HG03196 (cell line): Measurements from ENCODE around the gene ANKLE2.
"Not testable (repeated sequence)": the region's sequence is repeated elsewhere in the genome, so short reads cannot be mapped to it uniquely, and the experiment has no call there.

Source experiments
- ATAC-seq: cut with Tn5 transposase; IDR thresholded peaks from one replicate; pipeline ENCODE4 v1.9.1; 2021; ENCODE audit not compliant: unreplicated experiment

Gene ANKLE2

DNA sequence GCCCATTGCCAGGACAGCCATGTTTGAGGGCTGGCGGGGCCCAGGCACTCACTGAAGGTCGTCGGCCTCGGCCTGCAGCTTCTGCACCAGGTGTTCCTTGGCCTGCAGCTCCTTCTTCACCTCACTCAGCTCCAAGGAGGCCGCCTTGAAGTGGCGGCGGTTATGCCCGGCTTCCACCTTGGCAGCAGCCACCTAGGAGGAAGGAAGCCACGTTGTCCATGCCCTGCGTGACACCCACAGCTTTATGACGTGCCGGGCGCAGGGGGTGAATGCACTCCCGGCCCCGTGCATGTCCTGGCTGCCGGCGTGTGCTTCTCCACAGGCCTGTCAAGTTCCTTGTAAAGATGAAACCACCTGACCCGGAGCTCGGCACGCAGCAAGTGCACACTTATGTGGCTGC is 16.0 kb upstream of the ANKLE2 start:
- no peak for ATAC-seq

DNA sequence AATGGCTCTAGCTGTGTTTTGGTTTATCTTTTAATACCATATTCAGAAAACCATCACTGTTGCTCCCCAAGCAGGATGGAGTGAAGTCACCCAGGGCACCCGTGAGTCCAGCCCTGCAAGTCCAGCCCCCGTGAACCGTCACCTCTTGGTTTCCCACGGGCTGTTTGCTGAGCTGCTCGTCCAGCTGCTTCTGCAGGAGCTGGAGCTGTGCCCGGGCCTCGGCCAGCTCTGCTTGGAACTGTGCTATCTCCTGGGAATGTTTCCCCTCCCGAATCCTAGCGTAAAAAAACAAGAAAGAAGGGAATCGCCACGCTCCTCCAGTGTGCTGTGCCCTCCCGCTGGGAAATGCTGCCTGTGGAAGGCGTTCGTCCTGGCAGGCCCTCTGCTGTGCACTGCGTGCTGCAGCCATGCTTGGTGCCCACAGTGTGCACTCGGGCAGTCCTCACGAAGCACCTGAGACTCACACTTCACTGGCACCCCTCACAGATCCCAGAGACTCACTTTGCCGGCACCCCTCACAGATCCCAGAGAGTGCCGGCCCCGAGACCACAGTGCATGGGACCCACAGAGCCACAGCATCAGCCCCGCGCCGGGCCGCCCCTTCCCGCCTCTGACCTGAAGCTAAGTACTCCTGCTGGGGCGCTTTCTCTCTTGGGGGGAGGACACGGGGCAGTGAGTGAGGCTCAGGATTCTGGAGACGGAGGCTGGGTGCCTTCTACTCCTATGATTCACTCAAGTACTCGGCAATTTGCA is 15.4 kb upstream of the ANKLE2 start:
- ATAC-seq = no peak

DNA sequence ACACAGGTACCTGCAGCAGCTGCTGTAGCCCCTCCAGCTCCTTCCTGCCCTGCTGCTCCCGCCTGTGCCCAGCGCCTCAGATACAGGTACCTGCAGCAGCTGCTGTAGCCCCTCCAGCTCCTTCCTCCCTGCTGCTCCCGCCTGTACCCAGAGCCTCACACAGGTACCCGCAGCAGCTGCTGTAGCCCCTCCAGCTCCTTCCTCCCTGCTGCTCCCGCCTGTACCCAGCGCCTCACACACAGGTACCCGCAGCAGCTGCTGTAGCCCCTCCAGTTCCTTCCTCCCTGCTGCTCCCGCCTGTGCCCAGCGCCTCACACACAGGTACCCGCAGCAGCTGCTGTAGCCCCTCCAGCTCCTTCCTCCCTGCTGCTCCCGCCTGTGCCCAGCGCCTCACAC is 14.6 kb upstream of the ANKLE2 start:
- ATAC-seq = not testable (repeated sequence)

DNA sequence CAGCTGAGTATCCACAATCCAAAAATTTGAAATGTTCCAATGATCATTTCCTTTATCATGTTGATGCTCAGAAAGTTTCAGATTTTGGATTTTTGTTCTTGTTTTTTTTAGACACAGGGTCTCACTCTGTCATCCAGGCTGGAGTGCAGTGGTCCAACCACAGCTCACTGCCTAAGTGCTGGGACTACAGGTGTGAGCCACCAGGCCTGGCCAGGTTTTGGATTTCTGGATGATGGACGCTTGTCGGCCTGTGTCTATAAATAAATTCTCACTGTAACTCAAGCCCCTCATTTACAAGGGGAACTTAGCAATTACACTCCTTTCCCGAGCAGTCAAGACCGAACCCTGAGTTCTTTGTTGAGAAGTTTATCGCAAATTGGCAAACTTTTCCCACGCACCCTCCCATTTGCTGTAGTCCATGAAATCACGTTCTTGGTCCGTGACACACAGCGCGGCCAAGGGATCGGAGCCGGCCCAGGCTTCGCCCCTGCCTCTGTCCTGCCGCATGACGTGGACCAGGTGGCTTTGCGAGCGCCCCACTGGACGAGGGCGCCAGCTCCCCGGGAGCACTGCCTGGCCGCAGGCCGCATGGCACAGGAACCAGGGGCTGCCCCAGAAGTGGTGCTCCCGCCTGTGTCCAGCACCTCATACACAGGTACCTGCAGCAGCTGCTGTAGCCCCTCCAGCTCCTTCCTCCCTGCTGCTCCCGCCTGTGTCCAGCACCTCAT is 14.0 kb upstream of the ANKLE2 start:
- ATAC-seq = no peak

DNA sequence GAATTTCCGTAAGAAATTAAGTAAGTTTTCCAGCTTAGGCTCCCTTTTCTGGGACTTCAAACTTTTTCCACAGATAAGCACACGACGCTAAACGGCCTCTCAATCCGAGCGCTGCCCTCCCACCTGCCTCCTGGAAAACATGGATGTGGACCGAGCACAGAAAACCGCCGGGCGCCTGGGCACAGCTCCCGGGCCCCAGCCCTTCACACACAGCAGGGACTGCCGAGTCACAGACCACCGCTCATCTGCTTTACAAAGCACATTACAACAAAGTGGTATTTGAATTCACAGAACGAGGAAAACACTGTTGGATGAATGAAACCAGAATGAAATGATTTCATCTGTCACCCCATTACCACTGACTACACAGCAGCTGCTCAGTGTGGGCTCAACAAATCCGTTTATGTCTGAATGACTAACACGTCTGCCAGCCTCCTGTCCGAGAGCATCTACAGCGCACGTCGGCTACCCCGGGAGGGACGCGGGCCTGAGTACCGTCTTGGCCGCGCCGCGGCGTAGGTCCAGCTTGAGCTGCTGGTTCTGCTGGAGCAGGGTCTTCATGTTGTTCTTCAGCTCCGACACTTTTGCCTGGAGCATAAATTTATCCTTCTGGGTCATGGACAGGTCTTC is 13.1 kb upstream of the ANKLE2 start:
- no peak for ATAC-seq

DNA sequence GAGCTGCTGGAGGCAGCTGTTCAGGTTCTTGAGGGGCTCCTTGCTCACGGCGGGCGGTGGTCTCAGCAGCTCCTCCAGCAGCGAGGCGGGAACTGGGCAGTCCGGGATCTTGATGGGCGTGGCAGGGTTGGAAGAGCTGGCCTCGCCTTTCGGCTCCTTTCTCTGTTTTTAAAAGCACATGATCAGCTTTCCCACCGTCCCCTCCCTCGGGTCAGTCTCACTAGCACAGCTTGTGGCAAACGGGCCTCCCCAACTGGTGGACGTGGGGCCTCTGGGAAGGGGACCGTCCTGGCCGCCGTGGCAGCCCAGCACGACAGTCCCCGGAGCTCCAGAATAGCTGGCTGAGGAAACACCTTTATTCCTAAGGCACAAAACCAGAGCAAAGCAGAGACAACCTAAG is 12.5 kb upstream of the ANKLE2 start:
- ATAC-seq = no peak

DNA sequence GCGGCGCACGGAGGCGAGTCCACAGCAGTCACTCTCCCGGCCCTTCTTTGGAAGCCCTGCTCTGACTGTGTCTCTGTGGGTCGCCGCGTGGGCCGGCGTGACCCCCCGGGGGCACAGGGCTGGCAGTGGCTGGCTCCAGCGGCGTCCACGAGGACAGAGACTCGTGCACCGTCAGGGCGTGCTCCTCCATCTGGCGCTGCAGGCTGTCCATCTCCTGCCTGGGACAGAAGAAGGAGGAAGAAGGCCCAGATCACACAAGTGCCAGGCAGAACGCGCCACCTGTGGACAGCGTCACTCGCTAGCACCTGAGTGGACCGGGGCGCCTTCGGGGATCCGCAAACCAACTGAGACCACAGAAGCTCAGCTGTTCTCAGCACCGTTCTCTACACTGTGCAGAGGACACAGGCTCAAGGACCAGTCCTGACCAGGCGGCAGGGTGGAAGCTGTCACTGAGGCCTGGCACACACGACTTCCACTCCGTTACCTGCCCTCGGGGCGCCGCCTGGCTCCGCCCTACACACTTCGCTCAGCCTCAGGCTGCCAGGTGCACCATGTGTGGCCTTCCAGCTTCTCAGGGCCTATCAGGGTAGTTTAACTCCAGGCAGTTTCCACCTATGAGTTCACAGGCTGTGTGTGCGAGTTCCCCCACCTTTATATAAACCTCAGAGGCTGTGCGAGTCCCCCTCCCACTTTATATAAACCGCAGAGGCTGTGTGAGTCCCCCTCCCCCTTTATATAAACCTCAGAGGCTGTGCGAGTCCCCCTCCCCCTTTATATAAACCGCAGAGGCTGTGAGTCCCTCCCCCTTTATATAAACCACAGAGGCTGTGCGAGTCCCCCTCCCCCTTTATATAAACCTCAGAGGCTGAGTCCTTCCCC is 11.7 kb upstream of the ANKLE2 start:
- no peak for ATAC-seq

DNA sequence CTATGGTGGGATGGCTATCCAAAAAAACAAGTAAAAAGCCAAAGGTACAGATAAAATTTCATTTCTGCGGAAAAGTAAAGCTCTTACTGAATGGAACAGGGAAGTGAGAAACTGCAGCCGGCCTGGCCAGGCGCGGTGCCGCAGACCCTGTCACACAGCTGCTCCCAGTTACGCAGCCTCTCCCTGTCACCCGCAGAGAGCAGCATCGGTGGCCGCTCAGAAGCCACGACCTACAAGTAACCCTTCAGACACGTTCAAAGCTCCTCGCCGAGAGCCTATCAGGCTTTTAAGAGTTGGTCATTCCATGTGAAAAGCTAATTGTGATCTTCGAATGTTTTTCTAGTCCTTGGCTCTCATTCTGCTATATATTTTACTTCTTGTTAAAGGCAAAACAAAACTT is 11.0 kb upstream of the ANKLE2 start:
- no peak for ATAC-seq

DNA sequence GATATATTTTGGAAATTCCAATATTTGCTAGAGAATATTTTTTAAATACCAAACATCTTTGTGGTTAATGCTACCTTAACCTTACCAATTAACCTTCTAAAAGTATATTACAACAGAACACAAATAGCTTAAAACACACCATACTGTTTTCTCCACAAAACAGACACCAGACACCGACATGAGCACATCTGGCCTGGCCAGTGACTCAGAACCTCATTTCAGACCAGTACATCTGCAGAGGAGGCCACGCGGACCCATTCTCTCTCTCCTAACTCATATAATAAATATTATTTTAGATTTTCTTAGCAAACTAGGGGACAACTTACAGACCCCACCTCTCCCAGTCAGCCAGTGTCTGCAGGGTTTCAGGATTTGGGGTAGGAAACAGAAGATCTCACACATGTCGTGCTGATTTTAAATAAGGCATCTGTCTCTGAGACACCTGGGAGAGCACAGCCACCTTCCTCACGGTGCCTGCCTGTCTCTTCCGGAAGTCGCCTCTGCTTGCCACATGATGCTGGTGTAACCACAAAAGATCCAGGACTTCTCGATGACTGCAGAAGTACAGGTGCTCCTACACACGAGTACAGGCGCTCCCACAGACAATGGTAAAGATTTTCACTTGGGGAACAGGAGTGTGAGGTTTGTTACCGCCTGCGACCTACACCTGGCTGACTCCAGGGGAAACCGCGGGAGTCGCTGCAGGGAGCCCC is 9.7 kb upstream of the ANKLE2 start:
- peak; percentile 37 for ATAC-seq

DNA sequence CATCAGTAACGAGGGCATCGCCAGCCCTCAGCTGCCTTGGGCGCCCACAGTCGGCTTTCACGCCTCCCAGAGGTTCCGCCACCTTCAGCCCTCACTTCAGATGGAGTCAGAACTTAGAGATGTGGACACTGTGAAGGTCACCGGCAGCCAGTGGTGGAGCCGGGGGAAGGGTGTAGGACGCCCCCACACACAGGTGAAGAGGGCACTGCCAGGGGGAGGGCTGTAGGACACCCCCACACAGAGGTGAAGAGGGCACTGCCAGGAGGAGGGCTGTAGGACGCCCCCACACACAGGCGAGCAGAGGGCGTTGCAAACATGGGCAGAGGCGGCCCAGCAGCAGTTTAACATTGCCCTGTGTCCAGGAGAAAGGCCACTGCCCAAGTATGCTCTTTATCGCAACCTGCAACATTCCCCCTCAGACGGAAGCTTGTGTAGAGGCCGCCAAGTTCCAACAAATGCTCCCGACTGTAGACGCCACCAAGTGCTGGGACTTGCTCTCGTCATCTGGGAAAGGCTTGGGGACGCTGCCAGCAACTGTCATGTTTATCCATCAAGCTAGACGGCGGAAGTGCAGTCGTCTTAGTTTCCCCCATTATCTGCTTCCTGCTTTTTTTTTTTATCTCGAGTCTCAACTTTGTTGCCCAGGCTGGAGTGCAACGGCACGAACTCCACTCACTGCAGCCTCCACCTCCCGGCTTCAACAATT is 4.9 kb upstream of the ANKLE2 start:
- no peak for ATAC-seq

DNA sequence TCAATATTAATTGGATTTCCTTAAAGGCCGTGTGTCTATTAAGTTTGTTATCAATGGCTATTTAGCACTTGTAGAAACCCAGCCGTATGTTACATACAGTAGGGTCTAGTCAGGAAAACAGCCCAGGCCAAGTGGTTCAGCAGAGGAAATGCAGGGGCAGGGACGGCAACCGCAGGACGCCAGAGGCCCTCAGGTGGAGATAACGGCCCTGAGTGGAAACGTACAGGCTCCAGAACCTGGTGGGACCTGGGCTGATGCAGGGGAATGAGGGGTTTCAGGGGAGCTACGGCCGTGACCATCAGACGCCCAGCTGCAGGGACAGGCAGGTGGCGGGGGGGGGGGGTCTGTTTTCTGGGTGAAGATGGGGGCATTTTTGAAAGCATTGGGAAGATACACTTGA is 3.7 kb upstream of the ANKLE2 start:
- ATAC-seq = no peak

DNA sequence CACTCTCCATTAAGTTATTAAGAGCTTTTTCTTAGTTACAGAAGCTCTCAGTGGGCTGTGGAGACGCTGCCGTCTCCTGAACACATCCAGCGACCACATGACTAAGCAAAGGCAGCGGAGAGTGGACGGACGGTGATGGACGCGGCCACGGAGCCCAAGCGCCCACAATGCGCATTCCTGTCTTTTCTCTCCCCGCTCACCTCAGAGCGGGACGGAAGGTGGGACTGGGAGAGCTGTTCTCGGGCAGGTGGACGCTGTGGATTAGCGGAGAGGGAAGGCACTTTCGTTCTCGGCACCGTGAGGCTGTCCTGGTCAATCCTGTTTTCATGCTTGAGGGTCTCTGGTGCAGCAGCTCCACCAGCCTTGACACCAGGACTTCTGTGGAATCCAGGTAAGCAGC is 2.6 kb upstream of the ANKLE2 start:
- no peak for ATAC-seq

DNA sequence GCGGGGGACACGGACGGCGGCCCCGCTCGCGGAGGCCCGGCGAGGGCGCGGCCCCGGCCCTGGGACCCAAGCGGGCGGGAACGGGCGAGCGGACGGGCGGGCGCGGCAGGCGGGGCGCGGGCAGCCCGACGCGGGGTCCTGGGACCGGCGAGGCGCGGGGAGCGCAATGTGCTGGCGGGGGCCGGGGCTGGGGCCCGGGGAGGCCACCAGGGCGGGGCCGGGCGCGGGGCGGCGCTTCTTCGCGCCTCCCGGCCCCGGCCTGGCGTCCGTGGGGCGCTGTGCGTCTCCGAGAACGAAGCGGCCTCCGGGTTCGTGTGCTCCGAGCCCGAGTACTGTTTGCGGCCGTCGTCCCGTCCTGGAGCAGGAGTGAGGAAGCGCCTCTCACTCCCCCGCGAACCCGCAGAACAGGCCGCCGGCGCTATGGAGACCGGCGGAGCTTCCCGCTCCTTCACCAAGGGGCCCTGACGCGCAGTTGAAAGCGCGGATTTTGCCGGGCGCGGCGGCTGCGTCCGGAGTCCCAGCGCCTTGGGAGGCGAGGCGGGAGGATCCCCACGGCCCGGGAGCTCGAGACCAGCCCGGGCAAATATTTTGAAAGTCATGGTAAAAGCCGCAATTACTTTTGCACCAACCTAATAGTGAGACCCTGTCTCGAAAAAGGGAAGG is 420 bp upstream of the ANKLE2 start:
- ATAC-seq = peak; percentile 82

DNA sequence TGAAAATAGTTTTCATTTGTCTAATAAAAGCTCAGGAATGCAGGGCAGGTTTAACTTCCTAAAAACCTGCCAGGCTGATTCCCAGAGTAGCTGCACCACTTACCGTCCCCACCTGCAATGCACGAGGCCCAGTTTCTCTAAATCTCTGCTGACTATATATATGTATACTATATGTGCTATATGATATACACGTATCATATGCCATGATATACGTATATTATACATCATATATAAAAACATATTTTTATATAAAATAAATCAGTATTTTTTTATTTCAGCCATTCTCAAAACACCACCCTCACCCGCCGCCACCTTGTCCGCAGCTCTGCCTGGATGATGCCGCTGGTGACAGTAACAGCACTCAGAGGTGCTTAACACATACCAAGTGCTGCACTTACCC is 2.3 kb downstream of the ANKLE2 start:
- no peak for ATAC-seq

DNA sequence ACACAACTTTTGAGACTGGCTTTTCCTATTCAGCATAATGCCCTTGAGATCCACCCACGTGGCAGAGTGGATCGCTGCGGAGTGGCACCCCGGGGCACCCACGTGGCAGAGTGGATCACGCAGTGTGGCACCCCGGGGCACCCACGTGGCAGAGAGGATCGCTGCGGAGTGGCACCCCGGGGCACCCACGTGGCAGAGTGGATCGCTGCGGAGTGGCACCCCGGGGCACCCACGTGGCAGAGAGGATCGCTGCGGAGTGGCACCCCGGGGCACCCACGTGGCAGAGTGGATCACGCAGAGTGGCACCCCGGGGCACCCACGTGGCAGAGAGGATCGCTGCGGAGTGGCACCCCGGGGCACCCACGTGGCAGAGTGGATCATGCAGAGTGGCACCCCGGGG is 2.8 kb downstream of the ANKLE2 start:
- ATAC-seq = not testable (repeated sequence)

DNA sequence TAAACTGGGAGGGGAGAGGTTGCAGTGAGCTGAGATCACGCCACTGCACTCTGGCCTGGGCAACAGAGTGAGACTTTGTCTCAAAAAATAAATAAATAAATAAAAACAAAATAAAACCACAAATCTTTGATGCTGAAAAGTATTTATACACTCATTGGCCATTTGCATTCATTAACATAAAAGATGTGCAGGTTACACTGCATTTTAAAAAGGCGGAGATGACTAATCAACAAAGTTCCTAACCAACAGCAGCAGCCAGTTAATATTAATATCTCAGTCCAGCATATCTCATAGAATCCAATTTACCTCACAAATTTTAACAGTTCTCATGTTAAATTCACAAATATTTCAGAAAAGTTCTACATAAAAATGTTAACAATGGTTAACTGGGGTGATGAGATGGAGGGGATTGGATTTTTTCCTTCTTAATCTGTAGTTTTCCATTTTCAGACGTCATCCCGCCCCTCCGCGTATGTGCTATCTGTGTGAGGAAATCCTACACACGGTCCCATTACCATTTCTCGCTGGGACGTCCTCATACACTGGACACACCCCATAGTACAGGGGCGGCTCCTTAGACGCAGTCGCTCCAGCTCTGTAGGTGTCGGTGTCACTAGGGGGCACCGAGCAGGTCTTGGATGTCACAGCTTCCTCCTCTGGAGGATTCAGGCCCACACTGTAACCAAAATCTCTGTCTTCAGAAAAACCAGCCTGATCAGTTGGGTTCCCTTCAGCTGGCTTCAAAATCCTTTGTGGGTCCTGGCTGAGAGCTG is 7.3 kb downstream of the ANKLE2 start:
- no peak for ATAC-seq

DNA sequence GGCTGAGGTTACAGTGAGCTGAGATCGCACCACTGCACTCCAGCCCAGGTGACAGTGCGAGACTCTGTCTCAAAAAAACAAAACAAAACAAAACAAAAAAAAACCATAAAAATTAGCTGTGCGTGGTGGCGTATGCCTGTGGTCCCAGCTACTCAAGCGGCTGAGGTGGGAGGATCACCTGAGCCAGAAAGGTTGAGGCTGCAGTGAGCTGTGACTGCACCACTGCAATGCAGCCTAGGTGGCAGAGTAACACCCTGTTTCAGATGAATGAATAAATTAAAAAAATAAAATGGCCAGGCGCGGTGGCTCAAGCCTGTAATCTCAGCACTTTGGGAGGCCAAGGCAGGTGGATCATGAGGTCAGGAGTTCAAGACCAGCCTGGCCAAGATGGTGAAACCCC is 8.0 kb downstream of the ANKLE2 start:
- ATAC-seq = not testable (repeated sequence)

DNA sequence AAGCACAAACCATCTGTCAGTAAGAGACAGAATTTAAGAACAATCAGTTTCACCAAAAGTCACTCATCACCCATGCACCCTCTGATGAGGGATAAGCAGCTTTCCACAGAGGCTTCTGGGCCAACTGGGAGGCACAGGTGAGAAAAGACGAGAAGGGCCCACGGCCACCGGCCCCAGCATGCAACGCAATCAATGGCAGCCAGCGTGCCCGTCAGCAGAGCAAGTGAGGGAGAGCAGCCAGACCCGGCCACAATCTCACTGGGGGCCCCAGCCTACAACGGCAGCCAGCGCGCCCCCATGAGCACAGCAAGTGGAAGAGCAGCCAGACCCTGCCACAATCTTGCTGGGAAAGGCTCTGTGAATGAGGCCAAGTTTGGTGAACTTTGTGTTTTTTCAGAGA is 13.3 kb downstream of the ANKLE2 start:
- ATAC-seq = no peak

DNA sequence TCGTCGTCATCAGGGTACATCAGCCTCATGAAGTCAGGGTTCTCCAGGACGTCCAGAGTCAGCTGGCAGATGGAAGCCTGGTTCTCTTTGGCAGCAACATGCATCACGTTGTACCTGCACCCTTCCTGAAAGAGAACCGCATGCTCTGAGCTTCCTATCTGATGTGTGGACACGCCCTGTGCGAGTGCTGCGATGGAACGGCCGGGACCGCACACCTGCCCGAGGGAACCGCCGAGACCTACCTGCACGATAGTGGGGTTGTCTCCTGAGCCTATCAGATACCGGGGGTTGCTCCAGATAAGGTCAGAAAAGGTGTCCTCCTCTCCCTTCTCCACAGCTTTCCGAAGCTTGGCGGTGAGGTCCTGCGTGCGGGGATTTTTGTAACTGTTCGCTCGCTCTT is 13.7 kb downstream of the ANKLE2 start:
- ATAC-seq = no peak
